Neural cell (in vitro differentiated cells): ENCODE measurements around the gene SLC25A23. TPM values are rescaled to one million over a fixed set of nuclear protein-coding genes. Genes with fewer than 3 reads are reported as not detected.
"Not testable (repeated sequence)": the region's sequence is repeated elsewhere in the genome, so short reads cannot be mapped to it uniquely, and the experiment has no call there.

ENCODE experiments used
- H2AFZ ChIP-seq: fragments of 200-600, 300-800 bp; sonication (generic), shearing (Covaris generic); 2 replicates; pipeline ENCODE4 v1.6.0; 2014; ENCODE audit warnings: low read depth, mild to moderate bottlenecking, antibody characterized with exemption, low read length, moderate library complexity
- H3F3A ChIP-seq: fragments of 200-600 bp; shearing (Covaris generic); 2 replicates; pipeline ENCODE4 v1.6.1; 2016; ENCODE audit warnings: mild to moderate bottlenecking, moderate library complexity, mixed read lengths, antibody characterized with exemption, low read length; ENCODE audit not compliant: insufficient read depth, poor library complexity, severe bottlenecking
- H3K27ac ChIP-seq: fragments of 200-600, 300-800 bp; sonication (generic), shearing (Covaris generic); 2 replicates; pipeline ENCODE4 v1.5.1; 2014; ENCODE audit warnings: mild to moderate bottlenecking, low read length, moderate library complexity
- H3K27me3 ChIP-seq: fragments of 300-800, 200-600 bp; sonication (generic), shearing (Covaris generic); 2 replicates; pipeline ENCODE4 v1.6.0; 2014; ENCODE audit warnings: mild to moderate bottlenecking, low read depth, low read length, moderate library complexity; ENCODE audit not compliant: insufficient read depth
- H3K36me3 ChIP-seq: fragments of 300-800, 200-600 bp; sonication (generic), shearing (Covaris generic); 2 replicates; pipeline ENCODE4 v1.5.1; 2014; ENCODE audit warnings: mild to moderate bottlenecking, antibody characterized with exemption, low read length, moderate library complexity; ENCODE audit not compliant: insufficient read depth
- H3K4me2 ChIP-seq: fragments of 300-800, 200-600 bp; sonication (generic), shearing (Covaris generic); 2 replicates; pipeline ENCODE4 v1.6.0; 2014; ENCODE audit warnings: mild to moderate bottlenecking, low read length
- H3K4me3 ChIP-seq: fragments of 300-800, 200-600 bp; sonication (generic), shearing (Covaris generic); 2 replicates; pipeline ENCODE4 v1.5.1; 2014; ENCODE audit warnings: mild to moderate bottlenecking, low read length, moderate library complexity
- H3K79me2 ChIP-seq: fragments of 200-600 bp; shearing (Covaris generic); replicated peaks from 2 replicates; pipeline ENCODE4 v1.6.0; 2014; ENCODE audit warnings: mild to moderate bottlenecking, low read length, moderate library complexity; ENCODE audit not compliant: insufficient read depth
- H3K9ac ChIP-seq: fragments of 300-800, 200-600 bp; sonication (generic), shearing (Covaris generic); 2 replicates; pipeline ENCODE4 v1.6.1; 2016; ENCODE audit warnings: mild to moderate bottlenecking, low read length, mixed read lengths
- H3K9me2 ChIP-seq: fragments of 200-600 bp; shearing (Covaris generic); 2 replicates; pipeline ENCODE4 v1.6.1; 2016; ENCODE audit warnings: mild to moderate bottlenecking, low read length, mixed read lengths; ENCODE audit not compliant: insufficient read depth
- H3K9me3 ChIP-seq: fragments of 200-600, 300-800 bp; sonication (generic), shearing (Covaris generic); 2 replicates; pipeline ENCODE4 v1.6.1; 2016; ENCODE audit warnings: mild to moderate bottlenecking, mixed run types, low read length, moderate library complexity, mixed read lengths
- H4K20me1 ChIP-seq: fragments of 200-600 bp; shearing (Covaris generic); 2 replicates; pipeline ENCODE4 v1.6.1; 2016; ENCODE audit warnings: mild to moderate bottlenecking, mixed run types; ENCODE audit not compliant: insufficient read depth
- CTCF ChIP-seq: fragments of 450-650 bp; IDR thresholded peaks from 2 replicates; pipeline ENCODE4 v1.5.1; 2014; ENCODE audit warnings: antibody characterized with exemption, mild to moderate bottlenecking, moderate library complexity; ENCODE audit not compliant: poor library complexity, severe bottlenecking
- MXI1 ChIP-seq: fragments of 450-650 bp; conservative IDR thresholded peaks from 2 replicates; pipeline ENCODE4 v1.6.1; 2014; ENCODE audit warnings: antibody characterized with exemption, mild to moderate bottlenecking; ENCODE audit not compliant: poor library complexity, severe bottlenecking
- RAD21 ChIP-seq: fragments of 450-650 bp; conservative IDR thresholded peaks from 2 replicates; pipeline ENCODE4 v1.6.1; 2014; ENCODE audit warnings: antibody characterized with exemption, mild to moderate bottlenecking, moderate library complexity
- REST ChIP-seq: IDR thresholded peaks from 2 replicates; pipeline ENCODE4 v1.6.1; 2012; ENCODE audit warnings: borderline replicate concordance
- polyA minus RNA-seq: library from RNA; depleted of rRNA, polyadenylated mRNA; stranded (reverse); fragments of >200 nt; gene quantifications from 2 replicates; pipeline ENCODE4 v1.2.3, GENCODE V29; 2014
- polyA plus RNA-seq: library from polyadenylated mRNA; depleted of rRNA; stranded (reverse); fragments of >200 nt; gene quantifications from 2 replicates; pipeline ENCODE4 v1.2.3, GENCODE V29; 2014

Gene SLC25A23
- polyA plus RNA-seq = 36.3 and 47.2 TPM in 2 replicates
- polyA minus RNA-seq = 55.5 and 56.2 TPM in 2 replicates

- peak within 1 kb of the TSS; percentile 70 for H3K27ac ChIP-seq
- H4K20me1 ChIP-seq = no peaks in the 10 kb centered on the region
- H3K9me2 ChIP-seq = no peaks in the 10 kb centered on the region
- peak within 1 kb of the TSS; percentile 78 for H3K4me2 ChIP-seq
- H3K79me2 ChIP-seq = no peaks in the 10 kb centered on the region
- peak within 1 kb of the TSS; percentile 67 for H3K9ac ChIP-seq
- H3K36me3 ChIP-seq = peaks cover 12% of the 10 kb centered on the region
- peaks cover under 1% of the 10 kb centered on the region for H3K9me3 ChIP-seq
- peak within 1 kb of the TSS; percentile 57 for H2AFZ ChIP-seq
- TF ChIP-seq REST = peak; percentile 76
- peak; percentile 64 for TF ChIP-seq MXI1
- no peak for TF ChIP-seq RAD21
- TF ChIP-seq CTCF = no peak
- H3K4me3 ChIP-seq = peak within 1 kb of the TSS; percentile 90
- peaks cover 25% of the 10 kb centered on the region for H3K27me3 ChIP-seq
- no peaks in the 10 kb centered on the region for H3F3A ChIP-seq
These were observed at the start of gene SLC25A23 for GRCh38 chr19:6459262-6460098. TSS of gene SLC25A23 (minus strand) at chr19:6459792. CDS start at chr19:6459628, 164 bp downstream.

GRCh38 chr19:6508028-6508771, 48.6 kb upstream of the SLC25A23 start:
- H3K79me2 ChIP-seq, H3K36me3 ChIP-seq, H3K27me3 ChIP-seq, H3F3A ChIP-seq, H3K27ac ChIP-seq, H2AFZ ChIP-seq, H3K9ac ChIP-seq, H3K4me3 ChIP-seq, H4K20me1 ChIP-seq, H3K4me2 ChIP-seq, H3K9me2 ChIP-seq, H3K9me3 ChIP-seq: not testable (repeated sequence)
